ENCODE results near the gene SETD1A.

DNA sequence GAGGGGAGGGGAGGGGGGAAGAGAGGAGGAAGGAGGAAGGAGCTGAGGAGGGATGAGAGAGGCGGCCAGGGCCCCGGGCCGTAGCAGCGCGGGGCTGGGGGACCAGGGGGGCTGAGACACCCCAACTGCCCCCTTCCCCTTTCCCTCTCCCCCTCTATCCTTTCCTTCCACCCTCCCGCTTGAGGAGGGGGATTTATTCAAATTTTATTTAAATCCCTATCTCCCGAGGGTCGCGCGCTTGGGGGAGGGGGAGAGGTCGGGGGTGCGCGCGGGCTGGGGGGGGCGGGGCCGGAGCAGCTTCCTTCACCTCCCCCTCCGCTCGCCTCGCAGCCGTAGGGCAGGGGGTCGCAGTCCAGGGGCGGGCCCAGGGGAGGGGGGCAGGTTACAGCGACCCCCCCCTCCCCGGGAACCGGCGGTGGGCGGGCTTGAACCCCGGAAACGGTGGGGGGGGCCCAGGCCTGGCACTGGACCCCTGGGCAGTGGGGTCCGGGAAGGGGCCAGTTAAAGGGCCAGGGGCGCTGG is 33.9 kb upstream of the SETD1A start, which contains the start of gene FBXL19:
- TF ChIP-seq, protein P1, sequence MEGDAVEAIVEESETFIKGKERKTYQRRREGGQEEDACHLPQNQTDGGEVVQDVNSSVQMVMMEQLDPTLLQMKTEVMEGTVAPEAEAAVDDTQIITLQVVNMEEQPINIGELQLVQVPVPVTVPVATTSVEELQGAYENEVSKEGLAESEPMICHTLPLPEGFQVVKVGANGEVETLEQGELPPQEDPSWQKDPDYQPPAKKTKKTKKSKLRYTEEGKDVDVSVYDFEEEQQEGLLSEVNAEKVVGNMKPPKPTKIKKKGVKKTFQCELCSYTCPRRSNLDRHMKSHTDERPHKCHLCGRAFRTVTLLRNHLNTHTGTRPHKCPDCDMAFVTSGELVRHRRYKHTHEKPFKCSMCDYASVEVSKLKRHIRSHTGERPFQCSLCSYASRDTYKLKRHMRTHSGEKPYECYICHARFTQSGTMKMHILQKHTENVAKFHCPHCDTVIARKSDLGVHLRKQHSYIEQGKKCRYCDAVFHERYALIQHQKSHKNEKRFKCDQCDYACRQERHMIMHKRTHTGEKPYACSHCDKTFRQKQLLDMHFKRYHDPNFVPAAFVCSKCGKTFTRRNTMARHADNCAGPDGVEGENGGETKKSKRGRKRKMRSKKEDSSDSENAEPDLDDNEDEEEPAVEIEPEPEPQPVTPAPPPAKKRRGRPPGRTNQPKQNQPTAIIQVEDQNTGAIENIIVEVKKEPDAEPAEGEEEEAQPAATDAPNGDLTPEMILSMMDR (IDR thresholded peaks at IDR 0.05; ENCODE audit: control extremely low read depth in 1 of 3, insufficient read depth in 1 of 3, low read depth in 1 of 3, low read length in 3 of 3): no peak
- TF ChIP-seq EZH2 (IDR thresholded peaks at IDR 0.05; ENCODE audit: low read depth, low read length, severe bottlenecking) (no peak), YY1 (IDR thresholded peaks at IDR 0.05; ENCODE audit: low read depth, low read length) (no peak), EGR1 (IDR thresholded peaks at IDR 0.05; ENCODE audit: borderline replicate concordance, low read depth, low read length) (no peak), POLR2AphosphoS5 (IDR thresholded peaks at IDR 0.05; ENCODE audit: low read depth, low read length) (no peak), RFX5 (IDR thresholded peaks at IDR 0.05; ENCODE audit: borderline replicate concordance, low read depth, low read length) (no peak), POLR2A (IDR thresholded peaks at IDR 0.05; ENCODE audit: control extremely low read depth in 1 of 2, low read depth in 2 of 2, low read length in 2 of 2) (no peak; a peak in 1 of 3 replicates), CBX8 (IDR thresholded peaks at IDR 0.05; ENCODE audit: borderline replicate concordance, low read depth, low read length) (no peak), NRF1 (IDR thresholded peaks at IDR 0.05; ENCODE audit: low read depth, low read length) (no peak), HDAC2 (IDR thresholded peaks at IDR 0.05; ENCODE audit: borderline replicate concordance in 1 of 2, low read depth in 2 of 2, low read length in 2 of 2) (no peak), KDM1A (IDR thresholded peaks at IDR 0.05; ENCODE audit: borderline replicate concordance, low read length) (peak; percentile 62; the same call in 1 of the 2 replicates)

Data from H1 (cell line).